K562 (cell line): ENCODE data around the gene STK4. TPM values are rescaled to one million over a fixed set of nuclear protein-coding genes. Genes with fewer than 3 reads are reported as not detected.

Experiments
- CREB1 ChIP-seq, 2 experiments: sonication (generic) in 1 of 2; formaldehyde crosslinking in 1 of 2; IDR thresholded peaks; 2 replicates each; pipeline versions ENCODE4 v1.6.1 to v1.8.0; 2012 to 2022; ENCODE audit warnings: inconsistent platforms in 1 of 2, mild to moderate bottlenecking in 1 of 2, missing genetic modification reagents in 1 of 2, moderate library complexity in 1 of 2
- ELF1 ChIP-seq: fragments of 200-800 bp; sonication (Bioruptor generic); IDR thresholded peaks from 2 replicates; pipeline ENCODE4 v1.6.1; 2016; ENCODE audit warnings: missing genetic modification characterization, missing compliant biosample characterization
- GATAD2B ChIP-seq: fragments of 450-650 bp; IDR thresholded peaks from 2 replicates; pipeline ENCODE4 v1.6.1; 2017; ENCODE audit warnings: mild to moderate bottlenecking, borderline replicate concordance
- KLF10 ChIP-seq: fragments of 250-450 bp; sonication (Bioruptor Pico); IDR thresholded peaks from 2 replicates; pipeline ENCODE4 v1.6.1; 2021; ENCODE audit warnings: matching md5 sums
- MYNN ChIP-seq, 2 experiments: sonication (generic); formaldehyde crosslinking in 1 of 2; IDR thresholded peaks; 2 replicates each; pipeline versions ENCODE4 v1.5.0 to v1.6.1; 2016 to 2020; ENCODE audit warnings: antibody characterized with exemption in 1 of 2, missing genetic modification reagents in 1 of 2
- NFRKB ChIP-seq: fragments of 450-650 bp; IDR thresholded peaks from 2 replicates; pipeline ENCODE4 v1.6.1; 2016; ENCODE audit warnings: low read depth
- NRF1 ChIP-seq, 2 experiments: fragments of 450-650 bp; IDR thresholded peaks in 1 of 2; conservative IDR thresholded peaks in 1 of 2; 2 replicates each; pipeline ENCODE4 v1.6.1; 2014; ENCODE audit warnings: mild to moderate bottlenecking in 2 of 2
- POLR2G ChIP-seq: fragments of 200-400 bp; formaldehyde crosslinking; IDR thresholded peaks from 2 replicates; pipeline ENCODE4 v1.6.1; 2017; ENCODE audit warnings: low read depth, mild to moderate bottlenecking, antibody characterized with exemption, low read length, moderate library complexity
- RBFOX2 ChIP-seq: fragments of 200-400 bp; formaldehyde crosslinking; IDR thresholded peaks from 2 replicates; pipeline ENCODE4 v1.6.1; 2017; ENCODE audit warnings: low read depth, mild to moderate bottlenecking, low read length, moderate library complexity
- RNF2 ChIP-seq: sonication (generic); IDR thresholded peaks from 2 replicates; pipeline ENCODE4 v1.6.1; 2016
- RNF219 ChIP-seq: fragments of 250-450 bp; sonication (Bioruptor Pico); IDR thresholded peaks from 2 replicates; pipeline ENCODE4 v1.5.0; 2022; ENCODE audit warnings: mild to moderate bottlenecking
- SETDB1 ChIP-seq: IDR thresholded peaks from one replicate; pipeline ENCODE4 v1.6.1; 2012; ENCODE audit warnings: low read length, control low read depth, inconsistent platforms
- SNRNP70 ChIP-seq: fragments of 200-400 bp; formaldehyde crosslinking; optimal IDR thresholded peaks from 2 replicates; pipeline ENCODE3; 2017; ENCODE audit warnings: low read depth, low read length
- TARDBP ChIP-seq: fragments of 450-650 bp; IDR thresholded peaks from 2 replicates; pipeline ENCODE4 v1.6.1; 2016
- TBP ChIP-seq: optimal IDR thresholded peaks from 2 replicates; pipeline ENCODE3; 2011; ENCODE audit warnings: low read depth, low read length, improper control_type of control experiment
- ZBED1 ChIP-seq: IDR thresholded peaks from 2 replicates; pipeline ENCODE4 v1.6.1; 2014
- ZFP1 ChIP-seq: fragments of 450-650 bp; formaldehyde crosslinking; IDR thresholded peaks from 2 replicates; pipeline ENCODE4 v1.4.0; 2020; ENCODE audit warnings: mild to moderate bottlenecking, mixed read lengths
- ZNF133 ChIP-seq: fragments of 250-450 bp; sonication (Bioruptor Pico); IDR thresholded peaks from 2 replicates; pipeline ENCODE4 v1.4.0; 2020; ENCODE audit warnings: mild to moderate bottlenecking
- ZNF134 ChIP-seq: fragments of 250-450 bp; sonication (Bioruptor Pico); conservative IDR thresholded peaks from 2 replicates; pipeline ENCODE4 v1.4.0; 2020
- ZNF384 ChIP-seq: IDR thresholded peaks from 2 replicates; pipeline ENCODE4 v1.6.1; 2012; ENCODE audit warnings: low read depth, low read length, improper control_type of control experiment
- ZNF551 ChIP-seq: fragments of 250-450 bp; sonication (Bioruptor Pico); IDR thresholded peaks from 2 replicates; pipeline ENCODE4 v1.5.0; 2021; ENCODE audit warnings: mild to moderate bottlenecking, moderate library complexity
- polyA plus RNA-seq, 8 experiments: library from polyadenylated mRNA; depleted of rRNA in 4 of 8; stranded (reverse) in 5 of 8; unstranded in 3 of 8; fragments of >200 nt; fragmentation: Nextera tagmentation in 2 of 8; fragmentation: Illumina TruSeq in 1 of 8; extraction: Ambion mirVana in 2 of 8; extraction: Trizol in 1 of 8; gene quantifications; 2 replicates each; pipeline versions ENCODE4 v1.2.1 to v1.2.3, GENCODE V29; 2011 to 2014; ENCODE audit warnings: inconsistent platforms in 1 of 8, missing spikeins in 1 of 8
- total RNA-seq, 7 experiments: library from RNA; depleted of rRNA in 6 of 7; stranded (reverse); fragments of >200 nt in 6 of 7; fragmentation: Illumina TruSeq in 2 of 7; extraction: Trizol in 2 of 7; gene quantifications; 2 replicates each; pipeline versions ENCODE4 v1.2.1 to v1.2.3, GENCODE V29; 2011 to 2021; ENCODE audit warnings: low replicate concordance in 1 of 7
- TF ChIP-seq, protein P1 (sequence below): sonication (generic); formaldehyde crosslinking; IDR thresholded peaks from 2 replicates; pipeline ENCODE4 v1.8.1; 2023; ENCODE audit warnings: mild to moderate bottlenecking, missing genetic modification reagents
- TF ChIP-seq, protein P2 (sequence below), 3 experiments: IDR thresholded peaks in 2 of 3; conservative IDR thresholded peaks in 1 of 3; 2 replicates each; pipeline ENCODE4 v1.5.1; 2011 to 2012; ENCODE audit warnings: low read length in 3 of 3, mild to moderate bottlenecking in 3 of 3, control low read depth in 2 of 3, improper control_type of control experiment in 1 of 3, inconsistent platforms in 1 of 3, low read depth in 1 of 3, mixed read lengths in 1 of 3, moderate library complexity in 1 of 3; ENCODE audit not compliant: insufficient read depth in 2 of 3

STK4 gene
- total and polyA plus RNA-seq, 9 of the 15 experiments (the other 6 are each of a cell fraction or from before 2014, with no cell fraction given): 11.9 to 30.6 (median 22.2) TPM

DNA sequence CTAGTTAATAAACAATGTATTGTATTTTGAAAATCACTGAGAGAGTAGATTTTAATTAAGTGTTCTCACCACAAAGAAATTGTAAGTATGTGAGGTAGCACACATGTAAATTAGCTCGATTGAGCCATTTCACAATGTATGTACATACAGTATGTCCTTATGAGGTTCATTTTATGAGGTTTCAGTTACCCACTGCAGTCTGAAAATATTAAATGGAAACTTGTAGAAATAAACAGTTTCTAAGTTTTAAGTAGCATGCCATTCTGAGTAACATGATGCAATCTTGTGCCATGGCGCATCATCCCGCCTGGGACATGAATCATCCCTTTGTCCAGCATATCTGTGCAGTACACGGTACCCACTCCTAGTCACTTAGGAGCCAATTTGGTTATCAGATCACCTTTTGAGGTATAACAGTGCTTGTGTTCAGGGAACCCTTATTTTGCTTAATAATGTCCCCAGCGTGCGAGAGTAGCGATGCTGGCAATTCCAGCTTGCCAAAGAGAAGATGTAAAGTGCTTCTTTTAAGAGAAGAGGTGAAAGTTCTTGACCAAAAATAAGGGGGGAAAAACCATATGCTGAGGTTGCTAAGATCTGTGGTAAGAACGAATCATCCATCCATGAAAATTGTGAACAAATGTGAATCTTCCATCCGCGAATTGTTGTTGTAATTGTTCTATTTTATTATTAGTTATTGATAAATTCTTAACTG, 69.9 kb downstream of the STK4 start (continued):
- no peak for TF ChIP-seq RNF219
- TF ChIP-seq ZNF551 (CRISPR knock-in tag): no peak
- no peak for TF ChIP-seq ZNF134 (CRISPR knock-in tag)
- TF ChIP-seq POLR2G: no peak
- no peak for TF ChIP-seq CREB1 (IDR thresholded peaks at IDR 0.05)
- TF ChIP-seq CREB1 (CRISPR knock-in tag; IDR thresholded peaks at IDR 0.05): no peak
- TF ChIP-seq ZNF384: no peak
- no peak for TF ChIP-seq SETDB1
- TF ChIP-seq ZNF133 (CRISPR knock-in tag): no peak
- peak; percentile 83 for TF ChIP-seq NFRKB
- no peak for TF ChIP-seq GATAD2B
- no peak for TF ChIP-seq MYNN (IDR thresholded peaks at IDR 0.05)
- TF ChIP-seq MYNN (CRISPR knock-in tag; IDR thresholded peaks at IDR 0.05): no peak
- TF ChIP-seq SNRNP70: no peak
- TF ChIP-seq RNF2: no peak
- no peak for TF ChIP-seq RBFOX2
- no peak for TF ChIP-seq ZBED1
- no peak for TF ChIP-seq NRF1 (conservative IDR thresholded peaks at IDR 0.05 in 1 of 2, IDR thresholded peaks at IDR 0.05 in 1 of 2)
- TF ChIP-seq, protein P1, sequence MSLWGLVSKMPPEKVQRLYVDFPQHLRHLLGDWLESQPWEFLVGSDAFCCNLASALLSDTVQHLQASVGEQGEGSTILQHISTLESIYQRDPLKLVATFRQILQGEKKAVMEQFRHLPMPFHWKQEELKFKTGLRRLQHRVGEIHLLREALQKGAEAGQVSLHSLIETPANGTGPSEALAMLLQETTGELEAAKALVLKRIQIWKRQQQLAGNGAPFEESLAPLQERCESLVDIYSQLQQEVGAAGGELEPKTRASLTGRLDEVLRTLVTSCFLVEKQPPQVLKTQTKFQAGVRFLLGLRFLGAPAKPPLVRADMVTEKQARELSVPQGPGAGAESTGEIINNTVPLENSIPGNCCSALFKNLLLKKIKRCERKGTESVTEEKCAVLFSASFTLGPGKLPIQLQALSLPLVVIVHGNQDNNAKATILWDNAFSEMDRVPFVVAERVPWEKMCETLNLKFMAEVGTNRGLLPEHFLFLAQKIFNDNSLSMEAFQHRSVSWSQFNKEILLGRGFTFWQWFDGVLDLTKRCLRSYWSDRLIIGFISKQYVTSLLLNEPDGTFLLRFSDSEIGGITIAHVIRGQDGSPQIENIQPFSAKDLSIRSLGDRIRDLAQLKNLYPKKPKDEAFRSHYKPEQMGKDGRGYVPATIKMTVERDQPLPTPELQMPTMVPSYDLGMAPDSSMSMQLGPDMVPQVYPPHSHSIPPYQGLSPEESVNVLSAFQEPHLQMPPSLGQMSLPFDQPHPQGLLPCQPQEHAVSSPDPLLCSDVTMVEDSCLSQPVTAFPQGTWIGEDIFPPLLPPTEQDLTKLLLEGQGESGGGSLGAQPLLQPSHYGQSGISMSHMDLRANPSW (CRISPR knock-in tag): no peak
- TF ChIP-seq KLF10 (CRISPR knock-in tag): no peak
- TF ChIP-seq TARDBP: no peak
- TF ChIP-seq, protein P2, sequence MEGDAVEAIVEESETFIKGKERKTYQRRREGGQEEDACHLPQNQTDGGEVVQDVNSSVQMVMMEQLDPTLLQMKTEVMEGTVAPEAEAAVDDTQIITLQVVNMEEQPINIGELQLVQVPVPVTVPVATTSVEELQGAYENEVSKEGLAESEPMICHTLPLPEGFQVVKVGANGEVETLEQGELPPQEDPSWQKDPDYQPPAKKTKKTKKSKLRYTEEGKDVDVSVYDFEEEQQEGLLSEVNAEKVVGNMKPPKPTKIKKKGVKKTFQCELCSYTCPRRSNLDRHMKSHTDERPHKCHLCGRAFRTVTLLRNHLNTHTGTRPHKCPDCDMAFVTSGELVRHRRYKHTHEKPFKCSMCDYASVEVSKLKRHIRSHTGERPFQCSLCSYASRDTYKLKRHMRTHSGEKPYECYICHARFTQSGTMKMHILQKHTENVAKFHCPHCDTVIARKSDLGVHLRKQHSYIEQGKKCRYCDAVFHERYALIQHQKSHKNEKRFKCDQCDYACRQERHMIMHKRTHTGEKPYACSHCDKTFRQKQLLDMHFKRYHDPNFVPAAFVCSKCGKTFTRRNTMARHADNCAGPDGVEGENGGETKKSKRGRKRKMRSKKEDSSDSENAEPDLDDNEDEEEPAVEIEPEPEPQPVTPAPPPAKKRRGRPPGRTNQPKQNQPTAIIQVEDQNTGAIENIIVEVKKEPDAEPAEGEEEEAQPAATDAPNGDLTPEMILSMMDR (IDR thresholded peaks at IDR 0.05 in 2 of 3, conservative IDR thresholded peaks at IDR 0.05 in 1 of 3; ENCODE audit: insufficient read depth in 2 of 3, low read depth in 1 of 3, low read length in 3 of 3): no peak
- no peak for TF ChIP-seq ELF1 (tag)
- no peak for TF ChIP-seq TBP
- no peak for TF ChIP-seq ZFP1 (CRISPR knock-in tag)
